Thyroid gland (tissue), 4 donors: ENCODE measurements around the gene DDX23.

Experiments used
- CTCF ChIP-seq, 6 experiments: fragments of 200-600 bp in 3 of 6; fragments of 450-650 bp in 3 of 6; sonication (generic) in 3 of 6; IDR thresholded peaks; one replicate each; pipeline ENCODE4 v1.5.1; 2016 to 2019; ENCODE audit warnings: antibody characterized with exemption in 6 of 6, mild to moderate bottlenecking in 2 of 6, inconsistent platforms in 1 of 6, moderate library complexity in 1 of 6
- POLR2A ChIP-seq, 2 donors: fragments of 450-650 bp; IDR thresholded peaks; one replicate each; pipeline ENCODE4 v1.6.1; 2017; ENCODE audit warnings: antibody characterized with exemption in 2 of 2, mild to moderate bottlenecking in 2 of 2, moderate library complexity in 1 of 2

GRCh38 chr12:48828841-48829575, 23.0 kb downstream of the DDX23 start:
- TF ChIP-seq POLR2A (IDR thresholded peaks at IDR 0.05) (no peak), CTCF (IDR thresholded peaks at IDR 0.05) (no peak)
